Dendritic cell treated with granulocyte-macrophage colony-stimulating factor and Interleukin-4, amounts not matched to agents 40 ng/mL and 50 ng/mL, for 4 days (primary cell): ENCODE results near the gene PLSCR2.
"Not testable (repeated sequence)": the region's sequence is repeated elsewhere in the genome, so short reads cannot be mapped to it uniquely, and the experiment has no call there.

Experiments used
- H3K27ac Mint-ChIP-seq: one replicate; pipeline ENCODE4 v1.8.0; 2022; ENCODE audit warnings: mild to moderate bottlenecking, mixed read lengths
- H3K27me3 Mint-ChIP-seq: one replicate; pipeline ENCODE4 v1.8.0; 2022; ENCODE audit warnings: mild to moderate bottlenecking, mixed read lengths
- H3K36me3 Mint-ChIP-seq: one replicate; pipeline ENCODE4 v1.8.0; 2022; ENCODE audit warnings: low read depth, mixed read lengths
- H3K4me1 Mint-ChIP-seq: one replicate; pipeline ENCODE4 v1.8.0; 2022; ENCODE audit warnings: low read depth, mixed read lengths
- H3K4me3 Mint-ChIP-seq: one replicate; pipeline ENCODE4 v1.8.0; 2022; ENCODE audit warnings: mild to moderate bottlenecking, moderate library complexity, mixed read lengths
- H3K9me3 Mint-ChIP-seq: one replicate; pipeline ENCODE4 v1.8.0; 2022; ENCODE audit warnings: mixed read lengths
- intact Hi-C: fragments of 100-400 bp; cut with micrococcal nuclease; formaldehyde crosslinking; loops from one replicate; pipeline ENCODE4 v1.15.0; 2022

Gene PLSCR2

DNA sequence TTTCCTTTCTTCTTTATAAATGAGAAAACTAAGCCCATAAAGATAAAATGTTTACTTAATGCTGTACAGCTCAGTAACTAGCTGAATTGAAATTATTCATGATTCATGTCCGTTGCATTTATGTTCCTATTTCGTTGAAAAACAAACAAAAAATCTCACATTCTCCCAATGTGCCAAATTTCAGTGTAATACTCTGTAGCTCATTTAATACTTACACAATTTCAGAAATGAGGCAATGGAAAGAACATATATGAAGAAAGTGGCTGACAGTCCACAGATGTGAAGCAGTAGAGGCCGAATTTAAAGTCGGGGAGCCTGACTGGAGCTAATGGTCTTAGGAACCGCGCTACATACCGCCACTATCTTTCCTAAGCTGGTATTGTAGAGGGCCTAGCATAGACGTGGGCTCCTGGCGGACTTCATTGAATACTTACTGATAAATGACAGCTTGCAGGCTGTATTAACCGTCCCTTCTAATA is 651 bp downstream of the PLSCR2 start:
- Mint-ChIP-seq H3K9me3 (no peaks in the 10 kb centered on the region), H3K27ac (peak overlapping the region; percentile 92), H3K36me3 (peaks cover 6% of the 10 kb centered on the region), H3K4me1 (peaks cover 10% of the 10 kb centered on the region), H3K4me3 (peak overlapping the region; percentile 89), H3K27me3 (peaks cover 2% of the 10 kb centered on the region)
- intact Hi-C loops, result loop anchor here (2.0 kb wide), 1 partner anchor 76 kb away; the partner anchor contains the start of gene PLSCR1

DNA sequence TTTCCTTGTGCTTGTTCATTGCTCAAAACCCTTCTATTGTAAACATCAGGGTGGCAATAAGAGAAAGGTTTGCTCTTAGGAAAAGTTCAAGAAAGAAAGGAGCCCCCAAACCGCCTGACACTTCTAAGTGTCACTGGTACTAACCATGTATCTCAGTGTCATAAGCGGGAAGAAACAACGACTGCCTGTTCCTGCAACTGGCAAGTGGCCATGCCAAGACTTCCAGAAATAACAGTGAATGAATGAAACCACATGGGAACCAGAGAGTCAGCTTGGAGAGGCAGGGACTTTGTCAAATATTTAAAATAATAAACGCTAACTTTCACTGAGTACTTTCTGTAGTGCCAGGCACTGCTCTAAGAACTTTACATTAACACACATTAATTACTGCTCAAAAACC is 1.1 kb downstream of the PLSCR2 start:
- Mint-ChIP-seq H3K36me3 (peaks cover 6% of the 10 kb centered on the region), H3K9me3 (no peaks in the 10 kb centered on the region), H3K4me3 (no peak overlapping the region), H3K27ac (no peak overlapping the region), H3K27me3 (peaks cover 2% of the 10 kb centered on the region), H3K4me1 (peaks cover 14% of the 10 kb centered on the region)
- intact Hi-C loops, result loop anchor here (2.0 kb wide), 1 partner anchor 77 kb away; the partner anchor contains the start of gene PLSCR1

DNA sequence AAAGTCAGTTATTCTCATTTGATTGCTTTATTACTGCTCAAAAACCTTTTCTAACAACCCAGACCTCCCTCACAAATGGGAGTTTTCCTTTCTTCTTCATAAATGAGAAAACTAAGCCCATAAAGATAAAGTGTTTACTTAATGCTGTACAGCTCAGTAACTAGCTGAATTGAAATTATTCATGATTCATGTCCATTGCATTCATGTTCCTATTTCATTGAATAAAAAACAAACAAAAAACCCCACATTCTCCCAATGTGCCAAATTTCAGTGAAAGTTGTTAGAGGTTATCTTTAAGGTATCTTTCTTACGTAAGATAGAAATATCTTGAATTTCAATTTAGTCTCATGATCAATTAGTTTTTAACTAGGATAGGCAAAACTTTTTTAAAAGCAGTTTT is 2.8 kb downstream of the PLSCR2 start:
- intact Hi-C loops, result no loop called here
- H3K9me3 Mint-ChIP-seq, result no peaks in the 10 kb centered on the region
- H3K4me1 Mint-ChIP-seq, result peaks cover 14% of the 10 kb centered on the region
- H3K4me3 Mint-ChIP-seq, result no peak overlapping the region
- H3K27ac Mint-ChIP-seq, result no peak overlapping the region
- peaks cover 2% of the 10 kb centered on the region for H3K27me3 Mint-ChIP-seq
- peaks cover 6% of the 10 kb centered on the region for H3K36me3 Mint-ChIP-seq

DNA sequence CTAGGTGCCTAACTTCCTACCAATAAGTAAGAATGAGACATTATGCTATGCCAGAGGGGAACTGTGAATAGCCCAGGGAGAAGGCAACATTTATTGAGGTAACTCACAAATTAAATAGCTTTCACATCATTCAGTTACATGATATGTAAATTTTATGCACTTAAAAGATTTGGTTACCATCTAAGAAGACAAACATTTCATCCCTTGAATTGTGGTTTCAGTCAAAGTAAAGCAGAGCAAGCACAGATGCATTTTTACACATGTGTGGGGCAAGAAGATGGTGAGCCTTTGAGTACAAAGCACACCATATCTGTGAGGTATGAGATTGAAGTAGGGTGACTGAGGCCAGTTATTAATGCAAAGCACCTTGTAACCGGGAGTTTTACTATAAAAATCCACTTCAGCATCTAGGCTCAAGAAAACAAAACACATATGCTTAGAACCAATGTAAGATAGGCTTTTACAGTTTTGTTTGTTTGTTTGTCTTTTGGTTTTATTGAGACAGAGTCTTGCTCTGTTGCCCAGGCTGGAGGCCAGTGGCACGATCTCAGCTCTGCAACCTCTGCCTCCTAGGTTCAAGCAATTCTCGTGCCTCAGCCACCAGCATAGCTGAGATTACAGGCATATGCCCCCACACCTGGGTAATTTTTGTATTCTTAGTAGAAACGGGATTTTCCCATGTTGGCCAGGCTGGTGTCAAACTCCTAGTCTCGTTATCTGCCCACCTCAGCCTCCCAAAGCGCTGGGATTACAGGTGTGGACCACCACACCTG is 3.5 kb downstream of the PLSCR2 start:
- H3K4me1 Mint-ChIP-seq, result peaks cover 14% of the 10 kb centered on the region
- H3K27me3 Mint-ChIP-seq, result peaks cover 2% of the 10 kb centered on the region
- H3K27ac Mint-ChIP-seq, result no peak overlapping the region
- intact Hi-C loops, result no loop called here
- H3K4me3 Mint-ChIP-seq, result no peak overlapping the region
- peaks cover 6% of the 10 kb centered on the region for H3K36me3 Mint-ChIP-seq
- no peaks in the 10 kb centered on the region for H3K9me3 Mint-ChIP-seq

DNA sequence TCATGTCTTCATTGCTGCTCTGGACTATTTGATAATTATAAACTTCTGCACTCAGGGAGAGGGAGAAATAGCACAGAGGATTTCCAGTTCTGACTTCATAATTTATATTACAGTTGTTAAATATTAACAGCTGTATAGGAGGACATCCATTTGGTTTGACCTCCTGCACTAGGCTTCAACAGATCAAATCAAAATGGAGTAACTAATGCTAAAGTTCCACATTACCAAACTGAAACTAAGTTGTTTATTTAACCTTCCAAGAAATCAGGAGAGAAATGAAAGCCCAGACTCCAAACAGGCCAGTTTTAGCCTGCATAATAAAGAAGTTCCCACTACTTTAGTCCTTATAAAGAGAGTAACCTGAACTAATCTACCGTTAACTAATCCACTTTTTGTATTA is 4.6 kb downstream of the PLSCR2 start:
- Mint-ChIP-seq H3K4me3 (no peak overlapping the region), H3K4me1 (peaks cover 13% of the 10 kb centered on the region), H3K27me3 (peaks cover 2% of the 10 kb centered on the region), H3K36me3 (peaks cover 4% of the 10 kb centered on the region), H3K9me3 (no peaks in the 10 kb centered on the region), H3K27ac (no peak overlapping the region)
- intact Hi-C loops, result no loop called here

DNA sequence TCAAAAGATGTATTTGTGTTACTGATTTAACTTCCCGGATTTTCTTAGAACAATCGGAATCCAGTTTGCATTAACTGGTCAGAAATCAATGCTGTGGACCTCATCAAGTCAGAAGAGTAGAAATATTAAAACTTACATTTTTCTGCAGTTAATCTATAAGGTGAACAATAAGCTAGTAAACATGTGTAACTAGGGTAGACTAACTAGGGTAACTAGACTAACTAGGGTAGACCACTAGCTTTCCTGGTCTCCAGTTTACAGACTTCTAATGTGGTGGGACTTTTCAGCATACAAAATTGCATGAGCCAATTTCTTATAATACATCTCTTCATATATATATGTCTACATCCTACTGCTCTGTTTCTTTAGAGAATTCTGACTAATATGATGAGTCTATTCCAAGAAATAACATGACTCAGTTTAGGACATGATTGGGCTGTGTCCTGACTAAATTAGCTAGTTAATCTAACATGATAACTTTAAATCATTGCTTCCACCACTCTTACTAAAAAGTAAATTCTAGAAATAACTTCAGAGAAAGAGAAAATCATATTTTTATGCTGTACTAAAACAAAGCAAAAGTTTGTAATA is 5.3 kb downstream of the PLSCR2 start:
- Mint-ChIP-seq H3K4me3 (no peak overlapping the region), H3K9me3 (no peaks in the 10 kb centered on the region), H3K4me1 (peaks cover 6% of the 10 kb centered on the region), H3K27ac (no peak overlapping the region), H3K36me3 (no peaks in the 10 kb centered on the region), H3K27me3 (no peaks in the 10 kb centered on the region)
- intact Hi-C loops, result no loop called here

DNA sequence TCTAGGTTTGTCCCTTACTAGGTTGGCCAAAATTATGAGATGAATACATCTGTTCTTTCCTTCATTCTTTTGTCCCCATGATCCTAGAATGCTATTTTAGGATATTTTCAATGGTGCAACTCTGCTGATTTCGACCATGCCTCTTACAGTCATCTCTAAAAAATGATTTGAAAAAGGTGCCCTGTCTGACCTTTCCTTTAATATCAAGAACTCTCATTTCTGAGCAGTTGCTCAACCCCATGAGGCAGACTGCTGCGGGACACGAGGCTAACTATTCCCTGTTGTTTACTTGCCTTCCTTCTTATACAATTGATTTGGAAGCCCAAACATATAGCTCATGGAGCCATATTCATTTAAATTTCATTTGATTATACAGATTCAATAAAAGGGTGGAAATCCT is 14.6 kb downstream of the PLSCR2 start:
- H3K27ac Mint-ChIP-seq, result no peak overlapping the region
- intact Hi-C loops, result no loop called here
- no peak overlapping the region for H3K4me3 Mint-ChIP-seq
- H3K4me1 Mint-ChIP-seq, result peaks cover 1% of the 10 kb centered on the region
- no peaks in the 10 kb centered on the region for H3K36me3 Mint-ChIP-seq
- H3K27me3 Mint-ChIP-seq, result no peaks in the 10 kb centered on the region
- H3K9me3 Mint-ChIP-seq, result no peaks in the 10 kb centered on the region

DNA sequence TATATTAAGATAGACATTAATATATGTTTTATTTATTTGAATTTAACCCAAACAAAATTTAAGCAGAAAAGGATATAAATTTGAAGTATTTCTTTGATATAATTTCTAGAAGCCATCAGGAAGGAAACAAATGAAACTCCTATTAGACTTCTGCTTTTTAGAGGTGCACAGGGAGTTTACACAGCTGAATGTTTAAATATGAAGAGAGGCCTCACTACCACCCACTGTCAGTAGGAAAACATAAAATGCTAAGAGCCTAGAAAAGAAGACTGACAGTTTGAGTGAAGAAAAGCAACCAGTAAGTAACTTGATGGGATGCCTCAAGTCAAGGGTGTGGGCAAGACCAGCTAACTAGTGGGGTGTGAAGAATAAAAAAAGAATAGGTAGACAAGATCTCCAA is 19.7 kb downstream of the PLSCR2 start:
- H3K9me3 Mint-ChIP-seq, result peaks cover 23% of the 10 kb centered on the region

DNA sequence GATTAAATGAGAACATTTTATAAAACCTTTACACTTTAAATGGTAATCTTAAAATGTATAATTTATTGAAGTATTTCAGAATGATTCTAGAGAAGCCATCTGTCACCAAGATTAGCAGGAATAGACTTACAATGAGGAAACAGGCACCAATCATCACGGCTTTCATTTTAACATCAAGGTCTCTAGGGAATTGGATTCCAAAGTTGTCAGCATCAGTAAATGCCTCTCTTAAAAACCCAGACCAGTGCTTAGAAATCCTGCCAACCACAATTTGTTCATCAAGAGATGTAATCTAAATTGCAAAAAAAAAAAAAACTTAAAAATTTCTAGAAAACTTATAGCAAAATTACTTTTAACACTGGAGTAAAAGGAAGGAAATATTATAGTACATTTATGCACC is 20.3 kb downstream of the PLSCR2 start:
- Mint-ChIP-seq H3K4me3 (no peak overlapping the region), H3K36me3 (no peaks in the 10 kb centered on the region), H3K27me3 (peaks cover 2% of the 10 kb centered on the region), H3K4me1 (peaks cover 5% of the 10 kb centered on the region), H3K9me3 (peaks cover 23% of the 10 kb centered on the region), H3K27ac (no peak overlapping the region)
- intact Hi-C loops, result no loop called here

More for the DNA sequence above, 19.7 kb downstream of the PLSCR2 start:
- intact Hi-C loops, result no loop called here
- Mint-ChIP-seq H3K27me3 (no peaks in the 10 kb centered on the region), H3K27ac (no peak overlapping the region), H3K4me3 (no peak overlapping the region), H3K36me3 (no peaks in the 10 kb centered on the region), H3K4me1 (peaks cover 5% of the 10 kb centered on the region)

DNA sequence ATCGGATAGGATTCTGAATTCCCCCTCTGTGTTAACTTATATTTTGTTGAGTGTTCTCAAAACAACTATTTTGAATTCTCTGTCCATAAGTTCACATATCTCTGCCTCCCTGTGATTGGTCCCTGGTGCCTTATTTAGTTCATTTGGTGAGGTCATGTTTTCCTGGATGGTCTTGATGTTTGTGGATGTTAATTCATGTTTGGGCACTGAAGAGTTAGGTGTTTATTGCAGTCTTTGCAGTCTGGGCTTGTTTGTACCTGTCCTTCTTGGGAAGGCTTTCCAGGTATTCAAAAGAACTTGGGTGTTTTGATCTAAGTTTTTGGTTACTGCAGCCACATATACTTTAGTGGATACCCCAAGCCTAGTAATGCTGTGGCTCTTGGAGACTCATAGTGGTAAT is 23.3 kb downstream of the PLSCR2 start:
- peaks cover 2% of the 10 kb centered on the region for H3K27me3 Mint-ChIP-seq

DNA sequence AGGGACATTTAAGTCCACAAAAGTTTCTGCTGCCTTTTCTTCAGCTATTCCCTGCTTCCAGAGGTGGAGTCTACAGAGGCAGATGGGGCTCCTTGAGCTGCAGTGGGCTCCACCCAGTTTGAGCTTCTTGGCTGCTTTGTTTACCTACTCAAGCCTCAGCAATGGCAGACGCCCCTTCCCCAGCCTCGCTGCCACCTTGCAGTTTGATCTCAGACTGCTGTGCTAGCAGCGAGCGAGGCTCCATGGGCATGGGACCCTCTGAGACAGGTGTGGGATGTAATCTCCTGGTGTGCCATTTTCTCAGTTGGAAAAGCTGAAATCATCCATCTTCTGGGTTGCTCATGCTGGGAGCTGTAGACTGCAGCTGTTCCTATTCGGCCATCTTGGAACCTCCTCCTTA is 29.1 kb downstream of the PLSCR2 start:
- H3K27ac Mint-ChIP-seq, H3K36me3 Mint-ChIP-seq, H3K27me3 Mint-ChIP-seq, H3K4me3 Mint-ChIP-seq, intact Hi-C loops, H3K4me1 Mint-ChIP-seq: not testable (repeated sequence)
- peaks cover 14% of the 10 kb centered on the region for H3K9me3 Mint-ChIP-seq

More for the DNA sequence above, 23.3 kb downstream of the PLSCR2 start:
- Mint-ChIP-seq H3K9me3 (peaks cover 23% of the 10 kb centered on the region), H3K36me3 (no peaks in the 10 kb centered on the region), H3K4me1 (peaks cover 5% of the 10 kb centered on the region), H3K27ac (no peak overlapping the region), H3K4me3 (no peak overlapping the region)
- intact Hi-C loops, result no loop called here

DNA sequence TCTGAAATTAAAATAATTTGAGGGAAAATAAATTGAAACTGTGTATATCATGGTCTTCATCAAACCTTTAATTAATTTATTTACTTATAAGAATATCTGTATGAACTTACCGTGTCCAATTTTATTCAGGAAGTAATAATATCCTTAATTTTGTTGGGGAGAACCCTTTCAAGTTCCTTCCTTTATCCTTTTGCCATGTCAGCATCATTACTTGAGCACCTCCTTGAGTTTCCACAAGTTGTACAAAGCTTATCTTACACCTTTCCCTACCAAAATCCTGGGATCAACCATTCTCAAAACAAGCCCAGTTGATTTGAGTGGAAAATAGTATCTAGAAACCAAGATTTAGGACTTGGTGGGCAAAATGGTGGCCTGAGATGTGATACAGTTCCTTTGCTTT is 37.3 kb downstream of the PLSCR2 start:
- Mint-ChIP-seq H3K4me3 (no peak overlapping the region), H3K27me3 (no peaks in the 10 kb centered on the region), H3K27ac (no peak overlapping the region), H3K9me3 (no peaks in the 10 kb centered on the region), H3K36me3 (no peaks in the 10 kb centered on the region), H3K4me1 (no peaks in the 10 kb centered on the region)
- intact Hi-C loops, result no loop called here

DNA sequence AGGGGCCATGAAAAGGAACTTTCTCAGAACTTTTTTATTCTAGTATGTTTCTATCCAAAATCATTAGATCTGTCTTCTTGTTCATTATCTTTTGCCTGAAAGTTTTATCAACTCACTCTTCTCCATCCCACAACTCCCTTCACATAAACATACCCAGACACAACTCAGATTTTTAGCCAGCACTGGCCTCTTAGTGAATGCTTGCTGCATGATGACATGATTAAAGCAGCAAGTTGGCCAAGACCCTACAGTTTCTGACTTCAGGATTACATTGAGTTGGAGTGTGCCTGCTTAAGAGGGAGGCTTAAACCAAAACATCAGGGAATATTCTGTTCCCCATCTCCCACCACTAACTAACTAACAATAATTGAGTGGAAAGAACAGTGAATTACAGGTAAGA is 38.1 kb downstream of the PLSCR2 start:
- no peaks in the 10 kb centered on the region for H3K27me3 Mint-ChIP-seq
- H3K27ac Mint-ChIP-seq, result no peak overlapping the region
- H3K4me3 Mint-ChIP-seq, result no peak overlapping the region
- intact Hi-C loops, result no loop called here
- H3K36me3 Mint-ChIP-seq, result no peaks in the 10 kb centered on the region
- H3K4me1 Mint-ChIP-seq, result no peaks in the 10 kb centered on the region
- H3K9me3 Mint-ChIP-seq, result peaks cover 3% of the 10 kb centered on the region

DNA sequence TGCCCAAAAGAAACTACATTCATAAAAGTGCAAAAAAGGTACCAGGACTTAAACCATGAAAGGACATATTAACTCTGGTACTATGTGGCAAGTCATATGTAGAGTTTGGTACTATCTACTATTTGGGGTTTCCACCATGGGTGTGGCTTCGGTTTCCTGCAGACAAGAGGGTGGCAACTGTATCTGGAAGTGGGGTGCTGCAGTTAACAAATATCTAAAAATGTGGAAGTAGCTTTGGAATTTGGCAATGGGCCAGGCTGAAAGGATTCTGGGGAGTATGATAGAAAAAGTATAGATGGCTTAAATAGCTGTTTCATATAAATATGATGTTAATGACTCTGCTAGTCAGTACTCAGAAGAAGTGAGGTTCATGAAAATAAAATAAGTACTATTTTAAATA is 44.0 kb downstream of the PLSCR2 start:
- H3K9me3 Mint-ChIP-seq, result peaks cover 9% of the 10 kb centered on the region
- no peaks in the 10 kb centered on the region for H3K27me3 Mint-ChIP-seq
- no peak overlapping the region for H3K4me3 Mint-ChIP-seq
- H3K36me3 Mint-ChIP-seq, result no peaks in the 10 kb centered on the region
- intact Hi-C loops, result no loop called here
- no peaks in the 10 kb centered on the region for H3K4me1 Mint-ChIP-seq
- H3K27ac Mint-ChIP-seq, result no peak overlapping the region
